ENCODE measurements around the gene ANXA4.
A peak's percentile ranks its signal among the peaks of the same experiment; 100 is the strongest.

ANXA4 gene

GRCh38 chr2:69741575-69742321 is at the start of gene ANXA4:
TSS of gene ANXA4 (plus strand) at chr2:69742134. CDS start at chr2:69781566, 39,432 bp downstream.
- peak within 1 kb of the TSS; percentile 88 for H3K27ac ChIP-seq
- TF ChIP-seq CTCF (conservative IDR thresholded peaks at IDR 0.05) = no peak

GRCh38 chr2:69692424-69692823 is 49.5 kb upstream of the ANXA4 start:
- H3K27ac ChIP-seq = peak overlapping the region; percentile 10; the same call in 1 of the 2 replicates
- TF ChIP-seq CTCF (conservative IDR thresholded peaks at IDR 0.05) = no peak

- 0 out of 2 replicates have a peak overlapping the region, but pooled peaks have one; percentile 10 for H3K27ac ChIP-seq
- no peak for TF ChIP-seq CTCF (conservative IDR thresholded peaks at IDR 0.05)
These were observed 48.7 kb upstream of the ANXA4 start for GRCh38 chr2:69693059-69693774.

- H3K27ac ChIP-seq = no peak overlapping the region
- no peak for TF ChIP-seq CTCF (conservative IDR thresholded peaks at IDR 0.05)
These were observed 48.0 kb upstream of the ANXA4 start for GRCh38 chr2:69693775-69694450.

- H3K27ac ChIP-seq = no peak overlapping the region
- no peak for TF ChIP-seq CTCF (conservative IDR thresholded peaks at IDR 0.05)
These were observed 46.8 kb upstream of the ANXA4 start for GRCh38 chr2:69694894-69695849.

- H3K27ac ChIP-seq = no peak overlapping the region
- TF ChIP-seq CTCF (conservative IDR thresholded peaks at IDR 0.05) = no peak
These were observed 46.1 kb upstream of the ANXA4 start for GRCh38 chr2:69695850-69696216.

Data from VCaP (cell line).